Measurements from ENCODE around the gene GATAD2B.

GRCh38 chr1:153842006-153842471 is 80.7 kb downstream of the GATAD2B start:
- no peak for TF ChIP-seq ZNF274 (IDR thresholded peaks at IDR 0.05; ENCODE audit: low read depth, low read length)
- TF ChIP-seq YY1 (IDR thresholded peaks at IDR 0.05; ENCODE audit: insufficient read depth, insufficient read length), result no peak
- no peak for TF ChIP-seq SUZ12 (IDR thresholded peaks at IDR 0.05; ENCODE audit: extremely low read depth, insufficient read depth, insufficient read length)

Data from NT2/D1 (cell line).